HCT116 (cell line): ENCODE data around the gene KLHL6. TPM values are rescaled to one million over a fixed set of nuclear protein-coding genes. Genes with fewer than 3 reads are reported as not detected.

Experiments
- ATAC-seq: fragments of 200-7000 bp; cut with Tn5 transposase; 2 replicates; pipeline ENCODE4 v1.9.1; 2020; ENCODE audit warnings: mild to moderate bottlenecking, moderate library complexity
- BruUV-seq: library from RNA; stranded (reverse); fragments of 400-500 nt; replicated peaks from 2 replicates; lab custom pipeline; 2021; lab: Mats Ljungman, UMichigan
- CTCF ChIA-PET: fragments of 300-600 bp; sonication (Branson Sonifier 250); formaldehyde crosslinking; loops from one replicate; lab custom pipeline; 2021; ENCODE audit warnings: antibody characterized with exemption; lab: Charles Lee
- POLR2A ChIA-PET: fragments of 300-600, 350-600 bp; sonication (Branson Sonifier 250); formaldehyde crosslinking; loops from one replicate; lab custom pipeline; 2021; ENCODE audit warnings: antibody characterized with exemption; lab: Charles Lee
- RAD21 ChIA-PET, 2 experiments: fragments of 300-600 bp; sonication (Branson Sonifier 250); formaldehyde crosslinking; loops; one replicate each; lab custom pipeline; 2023; ENCODE audit warnings: low total read pairs in 2 of 2; ENCODE audit not compliant: uncharacterized antibody in 2 of 2, unreplicated experiment in 2 of 2, low non-redundant PET in 1 of 2; lab: Charles Lee
- DNase-seq: peaks from one replicate; pipeline ENCODE4 v3.0.0-alpha.2; 2010; ENCODE audit warnings: low read depth, low spot score
- H2AFZ ChIP-seq: fragments of 200-600 bp; shearing (Covaris generic), sonication (generic); 2 replicates; pipeline ENCODE4 v1.6.1; 2017; ENCODE audit warnings: low read depth, mixed run types, mixed read lengths, antibody characterized with exemption, low read length; ENCODE audit not compliant: poor library complexity, severe bottlenecking
- H3K27ac ChIP-seq: 2 replicates; pipeline ENCODE4 v1.5.1; 2012; ENCODE audit warnings: low read depth, low read length
- H3K27me3 ChIP-seq: fragments of 200-600 bp; sonication (generic); 2 replicates; pipeline ENCODE4 v1.6.1; 2016; ENCODE audit warnings: mixed run types, low read length, mixed read lengths; ENCODE audit not compliant: insufficient read depth
- H3K36me3 ChIP-seq, 2 experiments: fragments of 200-500 bp in 1 of 2; fragments of 200-600 bp in 1 of 2; sonication (Bioruptor generic) in 1 of 2; sonication (generic) in 1 of 2; 2 replicates each; pipeline versions ENCODE4 v1.5.1 to v1.6.1; 2014 to 2016; ENCODE audit warnings: low read length in 2 of 2, inconsistent platforms in 1 of 2, mixed read lengths in 1 of 2, mixed run types in 1 of 2; ENCODE audit not compliant: insufficient read depth in 2 of 2, control insufficient read depth in 1 of 2
- H3K4me1 ChIP-seq, 2 experiments: fragments of 200-600 bp in 1 of 2; sonication (generic) in 1 of 2; 2 replicates each; pipeline versions ENCODE4 v1.5.1 to v1.6.1; 2012 to 2017; ENCODE audit warnings: low read length in 2 of 2, inconsistent platforms in 1 of 2, mild to moderate bottlenecking in 1 of 2, mixed read lengths in 1 of 2, mixed run types in 1 of 2, moderate library complexity in 1 of 2; ENCODE audit not compliant: insufficient read depth in 2 of 2, control insufficient read depth in 1 of 2
- H3K4me2 ChIP-seq: fragments of 200-600 bp; sonication (generic); 2 replicates; pipeline ENCODE4 v1.6.1; 2017; ENCODE audit warnings: mixed run types, low read length, mixed read lengths
- H3K4me3 ChIP-seq, 2 experiments: fragments of 200-600 bp in 1 of 2; sonication (generic) in 1 of 2; replicated peaks in 1 of 2; 2 replicates each; pipeline ENCODE4 v1.5.1; 2011 to 2016; ENCODE audit warnings: low read length in 2 of 2, control low read depth in 1 of 2, low read depth in 1 of 2, mild to moderate bottlenecking in 1 of 2, mixed read lengths in 1 of 2, mixed run types in 1 of 2
- H3K79me2 ChIP-seq: fragments of 200-600 bp; sonication (generic); 2 replicates; pipeline ENCODE4 v1.6.1; 2017; ENCODE audit warnings: mild to moderate bottlenecking, mixed run types, low read length, moderate library complexity, mixed read lengths; ENCODE audit not compliant: insufficient read depth
- H3K9ac ChIP-seq: fragments of 200-600 bp; sonication (generic); 2 replicates; pipeline ENCODE4 v1.6.1; 2016; ENCODE audit warnings: low read length, mixed read lengths
- H3K9me2 ChIP-seq: fragments of 200-600 bp; sonication (generic), shearing (Covaris generic); 2 replicates; pipeline ENCODE4 v1.6.1; 2017; ENCODE audit warnings: mixed run types, mild to moderate bottlenecking, moderate library complexity; ENCODE audit not compliant: insufficient read depth
- H3K9me3 ChIP-seq, 2 experiments: fragments of 200-500 bp in 1 of 2; fragments of 200-600 bp in 1 of 2; sonication (Bioruptor generic) in 1 of 2; sonication (generic) in 1 of 2; 2 replicates each; pipeline ENCODE4 v1.6.1; 2014 to 2017; ENCODE audit warnings: low read length in 2 of 2, mixed read lengths in 2 of 2, inconsistent platforms in 1 of 2, low read depth in 1 of 2, mild to moderate bottlenecking in 1 of 2, mixed run types in 1 of 2, moderate library complexity in 1 of 2; ENCODE audit not compliant: control insufficient read depth in 1 of 2, insufficient read depth in 1 of 2
- H4K20me1 ChIP-seq: fragments of 200-600 bp; sonication (generic), shearing (Covaris generic); 2 replicates; pipeline ENCODE4 v1.6.1; 2017; ENCODE audit warnings: mixed run types, mild to moderate bottlenecking, moderate library complexity; ENCODE audit not compliant: insufficient read depth
- CBX3 ChIP-seq: IDR thresholded peaks from 2 replicates; pipeline ENCODE4 v1.6.1; 2012; ENCODE audit warnings: low read depth
- CEBPB ChIP-seq: IDR thresholded peaks from 2 replicates; pipeline ENCODE4 v1.6.1; 2012; ENCODE audit warnings: low read depth
- EGR1 ChIP-seq: IDR thresholded peaks from 2 replicates; pipeline ENCODE4 v1.6.1; 2012; ENCODE audit warnings: low read depth
- ELF1 ChIP-seq: IDR thresholded peaks from 2 replicates; pipeline ENCODE4 v1.6.1; 2012; ENCODE audit warnings: low read depth, borderline replicate concordance
- EZH2 ChIP-seq: fragments of 200-600 bp; sonication (generic); IDR thresholded peaks from 2 replicates; pipeline ENCODE4 v1.6.1; 2017; ENCODE audit warnings: antibody characterized with exemption, mixed run types
- EZH2phosphoT487 ChIP-seq: fragments of 200-600 bp; IDR thresholded peaks from 2 replicates; pipeline ENCODE4 v1.6.1; 2018; ENCODE audit warnings: antibody characterized with exemption, borderline replicate concordance
- FOSL1 ChIP-seq: IDR thresholded peaks from 2 replicates; pipeline ENCODE4 v1.6.1; 2012; ENCODE audit warnings: low read depth
- JUND ChIP-seq: IDR thresholded peaks from 2 replicates; pipeline ENCODE4 v1.6.1; 2012
- POLR2A ChIP-seq: IDR thresholded peaks from 2 replicates; pipeline ENCODE4 v1.7.0; 2011; ENCODE audit warnings: borderline replicate concordance; ENCODE audit not compliant: insufficient read depth, insufficient read length; ENCODE audit errors: extremely low read depth
- RAD21 ChIP-seq: IDR thresholded peaks from 2 replicates; pipeline ENCODE4 v1.6.1; 2012; ENCODE audit warnings: low read depth, mild to moderate bottlenecking
- SIN3A ChIP-seq: IDR thresholded peaks from 2 replicates; pipeline ENCODE4 v1.6.1; 2012; ENCODE audit warnings: low read depth
- SP1 ChIP-seq: IDR thresholded peaks from 2 replicates; pipeline ENCODE4 v1.6.1; 2012; ENCODE audit warnings: low read depth
- SRF ChIP-seq: IDR thresholded peaks from 2 replicates; pipeline ENCODE4 v1.6.1; 2012; ENCODE audit warnings: low read depth
- TCF7L2 ChIP-seq: IDR thresholded peaks from 2 replicates; pipeline ENCODE4 v1.7.0; 2011; ENCODE audit warnings: borderline replicate concordance, inconsistent platforms; ENCODE audit not compliant: insufficient read depth, insufficient read length; ENCODE audit errors: extremely low read depth
- YY1 ChIP-seq: IDR thresholded peaks from 2 replicates; pipeline ENCODE4 v1.6.1; 2011; ENCODE audit warnings: low read length, low read depth, moderate library complexity, mild to moderate bottlenecking; ENCODE audit not compliant: insufficient replicate concordance; ENCODE audit errors: extremely low read depth
- ZNF274 ChIP-seq: fragments of 200-500 bp; sonication (Bioruptor generic); IDR thresholded peaks from 2 replicates; pipeline ENCODE4 v1.6.1; 2014; ENCODE audit warnings: mild to moderate bottlenecking, low read depth, low read length, inconsistent platforms
- intact Hi-C: fragments of 100-400 bp; cut with micrococcal nuclease; formaldehyde crosslinking; loops from 2 replicates; pipeline ENCODE4 v1.10.0; 2022
- total RNA-seq: library from RNA; stranded (reverse); gene quantifications from one replicate; pipeline ENCODE4 v1.2.1, GENCODE V29; 2021; ENCODE audit not compliant: unreplicated experiment
- TF ChIP-seq, protein P1 (sequence below): IDR thresholded peaks from 2 replicates; pipeline ENCODE4 v1.6.1; 2012; ENCODE audit warnings: low read depth
- TF ChIP-seq, protein P2 (sequence below): IDR thresholded peaks from 2 replicates; pipeline ENCODE4 v1.6.1; 2012
- TF ChIP-seq, protein P3 (sequence below), 3 experiments: fragments of 200-600 bp in 1 of 3; sonication (generic) in 1 of 3; IDR thresholded peaks in 2 of 3; conservative IDR thresholded peaks in 1 of 3; 2 replicates each; pipeline ENCODE4 v1.5.1; 2012 to 2017; ENCODE audit warnings: low read depth in 2 of 3, low read length in 2 of 3, antibody characterized with exemption in 1 of 3, borderline replicate concordance in 1 of 3, control low read depth in 1 of 3, mild to moderate bottlenecking in 1 of 3, mixed read lengths in 1 of 3, mixed run types in 1 of 3, moderate library complexity in 1 of 3; ENCODE audit not compliant: insufficient read depth in 1 of 3

The KLHL6 gene
- total RNA-seq, 1 experiment from 2014 or later = 0.15 TPM

DNA sequence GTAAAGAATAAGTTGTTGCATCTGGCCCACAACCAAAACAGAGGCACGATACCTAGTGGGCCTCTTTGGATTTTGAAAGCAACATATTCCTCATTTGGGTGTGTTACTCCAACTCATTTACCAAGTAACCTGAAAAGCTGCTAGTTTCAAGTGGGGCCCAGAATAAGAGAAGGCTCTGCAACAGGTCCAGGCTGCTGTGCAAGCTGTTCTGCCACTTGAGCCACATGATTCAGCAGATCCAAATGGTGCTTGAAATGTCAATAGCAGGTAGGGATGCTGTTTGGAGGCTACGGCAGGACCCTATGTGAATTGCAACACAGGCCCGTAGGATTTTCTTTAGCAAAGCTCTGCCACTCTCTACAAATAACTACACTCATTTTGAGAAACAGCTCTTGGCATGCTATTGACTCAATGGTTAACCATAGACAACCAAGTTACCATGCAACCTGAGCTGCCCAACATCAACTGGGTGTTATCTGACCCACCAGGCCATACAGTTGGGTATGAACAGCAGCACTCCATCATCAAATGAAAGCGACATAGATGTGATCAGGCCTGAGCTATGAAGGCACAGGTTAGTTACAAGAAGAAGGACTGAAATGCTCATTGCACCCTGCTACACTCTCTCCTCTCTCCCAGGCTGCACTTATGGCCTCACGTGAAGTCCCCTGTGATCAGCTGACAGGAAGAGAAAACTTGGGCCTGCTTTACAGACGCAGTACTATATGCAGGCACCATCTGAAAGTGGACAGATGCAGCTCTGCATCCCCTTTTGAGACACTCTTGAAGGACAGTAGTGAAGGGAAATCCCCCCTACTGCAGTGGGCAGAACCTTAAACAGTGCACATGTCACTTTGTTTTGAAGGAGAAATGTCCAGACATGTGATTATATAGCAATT, 117.6 kb downstream of the KLHL6 start:
- no peaks in the 10 kb centered on the region for H3K79me2 ChIP-seq
- H3K4me3 ChIP-seq = no peak overlapping the region
- no peak for DNase-seq
- no TSS peak for BruUV-seq
- no peak overlapping the region for H3K27ac ChIP-seq
- H3K4me2 ChIP-seq = no peak overlapping the region
- H3K9ac ChIP-seq = no peak overlapping the region
- POLR2A ChIA-PET = no interaction called here
- RAD21 ChIA-PET = no interaction called here
- H3K9me3 ChIP-seq = no peaks in the 10 kb centered on the region
- no peaks in the 10 kb centered on the region for H3K27me3 ChIP-seq
- no peaks in the 10 kb centered on the region for H3K9me2 ChIP-seq
- no peaks in the 10 kb centered on the region for H3K4me1 ChIP-seq
- intact Hi-C loops = no loop called here
- no peak for ATAC-seq
- no peaks in the 10 kb centered on the region for H3K36me3 ChIP-seq
- no peak overlapping the region for H2AFZ ChIP-seq
- no peaks in the 10 kb centered on the region for H4K20me1 ChIP-seq
- TF ChIP-seq EZH2phosphoT487 (no peak), JUND (no peak), EGR1 (no peak), SIN3A (no peak), ELF1 (no peak), FOSL1 (no peak), RAD21 (no peak), CEBPB (no peak), CBX3 (no peak), YY1 (no peak), ZNF274 (no peak), TCF7L2 (no peak), POLR2A (no peak), SRF (no peak), SP1 (no peak), EZH2 (no peak)
- TF ChIP-seq, protein P1, sequence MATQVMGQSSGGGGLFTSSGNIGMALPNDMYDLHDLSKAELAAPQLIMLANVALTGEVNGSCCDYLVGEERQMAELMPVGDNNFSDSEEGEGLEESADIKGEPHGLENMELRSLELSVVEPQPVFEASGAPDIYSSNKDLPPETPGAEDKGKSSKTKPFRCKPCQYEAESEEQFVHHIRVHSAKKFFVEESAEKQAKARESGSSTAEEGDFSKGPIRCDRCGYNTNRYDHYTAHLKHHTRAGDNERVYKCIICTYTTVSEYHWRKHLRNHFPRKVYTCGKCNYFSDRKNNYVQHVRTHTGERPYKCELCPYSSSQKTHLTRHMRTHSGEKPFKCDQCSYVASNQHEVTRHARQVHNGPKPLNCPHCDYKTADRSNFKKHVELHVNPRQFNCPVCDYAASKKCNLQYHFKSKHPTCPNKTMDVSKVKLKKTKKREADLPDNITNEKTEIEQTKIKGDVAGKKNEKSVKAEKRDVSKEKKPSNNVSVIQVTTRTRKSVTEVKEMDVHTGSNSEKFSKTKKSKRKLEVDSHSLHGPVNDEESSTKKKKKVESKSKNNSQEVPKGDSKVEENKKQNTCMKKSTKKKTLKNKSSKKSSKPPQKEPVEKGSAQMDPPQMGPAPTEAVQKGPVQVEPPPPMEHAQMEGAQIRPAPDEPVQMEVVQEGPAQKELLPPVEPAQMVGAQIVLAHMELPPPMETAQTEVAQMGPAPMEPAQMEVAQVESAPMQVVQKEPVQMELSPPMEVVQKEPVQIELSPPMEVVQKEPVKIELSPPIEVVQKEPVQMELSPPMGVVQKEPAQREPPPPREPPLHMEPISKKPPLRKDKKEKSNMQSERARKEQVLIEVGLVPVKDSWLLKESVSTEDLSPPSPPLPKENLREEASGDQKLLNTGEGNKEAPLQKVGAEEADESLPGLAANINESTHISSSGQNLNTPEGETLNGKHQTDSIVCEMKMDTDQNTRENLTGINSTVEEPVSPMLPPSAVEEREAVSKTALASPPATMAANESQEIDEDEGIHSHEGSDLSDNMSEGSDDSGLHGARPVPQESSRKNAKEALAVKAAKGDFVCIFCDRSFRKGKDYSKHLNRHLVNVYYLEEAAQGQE = no peak
- TF ChIP-seq, protein P2, sequence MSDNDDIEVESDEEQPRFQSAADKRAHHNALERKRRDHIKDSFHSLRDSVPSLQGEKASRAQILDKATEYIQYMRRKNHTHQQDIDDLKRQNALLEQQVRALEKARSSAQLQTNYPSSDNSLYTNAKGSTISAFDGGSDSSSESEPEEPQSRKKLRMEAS = no peak
- TF ChIP-seq, protein P3, sequence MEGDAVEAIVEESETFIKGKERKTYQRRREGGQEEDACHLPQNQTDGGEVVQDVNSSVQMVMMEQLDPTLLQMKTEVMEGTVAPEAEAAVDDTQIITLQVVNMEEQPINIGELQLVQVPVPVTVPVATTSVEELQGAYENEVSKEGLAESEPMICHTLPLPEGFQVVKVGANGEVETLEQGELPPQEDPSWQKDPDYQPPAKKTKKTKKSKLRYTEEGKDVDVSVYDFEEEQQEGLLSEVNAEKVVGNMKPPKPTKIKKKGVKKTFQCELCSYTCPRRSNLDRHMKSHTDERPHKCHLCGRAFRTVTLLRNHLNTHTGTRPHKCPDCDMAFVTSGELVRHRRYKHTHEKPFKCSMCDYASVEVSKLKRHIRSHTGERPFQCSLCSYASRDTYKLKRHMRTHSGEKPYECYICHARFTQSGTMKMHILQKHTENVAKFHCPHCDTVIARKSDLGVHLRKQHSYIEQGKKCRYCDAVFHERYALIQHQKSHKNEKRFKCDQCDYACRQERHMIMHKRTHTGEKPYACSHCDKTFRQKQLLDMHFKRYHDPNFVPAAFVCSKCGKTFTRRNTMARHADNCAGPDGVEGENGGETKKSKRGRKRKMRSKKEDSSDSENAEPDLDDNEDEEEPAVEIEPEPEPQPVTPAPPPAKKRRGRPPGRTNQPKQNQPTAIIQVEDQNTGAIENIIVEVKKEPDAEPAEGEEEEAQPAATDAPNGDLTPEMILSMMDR (IDR thresholded peaks at IDR 0.05 in 2 of 3, conservative IDR thresholded peaks at IDR 0.05 in 1 of 3; ENCODE audit: borderline replicate concordance in 1 of 3, insufficient read depth in 1 of 3, low read depth in 2 of 3, low read length in 2 of 3) = no peak
- CTCF ChIA-PET = no interaction called here
